Stomach smooth muscle (tissue), 2 donors: Measurements from ENCODE around the gene PRPF6.
"Not testable (repeated sequence)": the region's sequence is repeated elsewhere in the genome, so short reads cannot be mapped to it uniquely, and the experiment has no call there.

Source experiments
- H3K27ac ChIP-seq: one replicate; pipeline ENCODE4 v1.7.0; 2013; ENCODE audit warnings: mild to moderate bottlenecking, low read length, inconsistent platforms
- H3K27me3 ChIP-seq, 2 donors: one replicate each; pipeline ENCODE4 v1.7.0; 2013; ENCODE audit warnings: low read length in 2 of 2; ENCODE audit not compliant: insufficient read depth in 2 of 2, control insufficient read depth in 1 of 2
- H3K36me3 ChIP-seq, 2 donors: one replicate each; pipeline ENCODE4 v1.7.0; 2013; ENCODE audit warnings: low read length in 2 of 2; ENCODE audit not compliant: control insufficient read depth in 2 of 2, insufficient read depth in 2 of 2
- H3K4me1 ChIP-seq: one replicate; pipeline ENCODE4 v1.7.0; 2013; ENCODE audit warnings: low read length; ENCODE audit not compliant: control insufficient read depth, insufficient read depth
- H3K4me3 ChIP-seq, 2 donors: one replicate each; pipeline ENCODE4 v1.7.0; 2013; ENCODE audit warnings: low read length in 2 of 2
- H3K9ac ChIP-seq, 2 donors: one replicate each; pipeline ENCODE4 v1.7.0; 2013; ENCODE audit warnings: low read length in 2 of 2, mild to moderate bottlenecking in 1 of 2
- H3K9me3 ChIP-seq, 2 donors: one replicate each; pipeline ENCODE4 v1.7.0; 2013; ENCODE audit warnings: low read length in 2 of 2; ENCODE audit not compliant: control insufficient read depth in 2 of 2
- donor health status: healthy.
- donor health status: Pancreatic carcinoma.

The PRPF6 gene

DNA sequence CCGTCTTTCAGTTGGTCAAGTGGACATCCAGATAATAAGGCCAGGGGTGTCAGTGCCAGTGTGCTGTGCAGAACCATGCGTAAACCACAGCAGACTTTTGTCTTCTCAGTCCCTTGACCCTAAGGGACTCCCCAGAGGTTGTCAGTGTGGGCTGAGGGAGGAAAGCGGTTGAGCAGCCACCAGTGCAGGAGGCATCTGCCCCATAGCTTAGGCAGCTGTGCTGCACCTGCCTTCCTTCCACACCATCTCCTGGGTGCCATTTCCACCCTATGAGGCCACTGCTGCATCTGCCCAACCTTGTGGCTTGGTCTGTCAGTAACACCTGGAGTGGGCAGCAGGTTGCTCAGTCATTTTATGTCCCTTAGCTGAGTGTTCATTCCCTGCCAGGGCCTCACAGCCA, 26.0 kb downstream of the PRPF6 start:
- Histone ChIP-seq H3K4me1 (peaks cover 2% of the 10 kb centered on the region), H3K9me3 (no peaks in the 10 kb centered on the region), H3K4me3 (no peak overlapping the region), H3K9ac (no peak overlapping the region), H3K27me3 (no peaks in the 10 kb centered on the region), H3K36me3 (peaks cover 46 to 49% of the 10 kb centered on the region in 2 donors), H3K27ac (no peak overlapping the region)

- H3K4me3 ChIP-seq = no peak overlapping the region
- no peak overlapping the region for H3K27ac ChIP-seq
- peaks cover 2% of the 10 kb centered on the region for H3K4me1 ChIP-seq
- H3K27me3 ChIP-seq = no peaks in the 10 kb centered on the region
- peaks cover 39 to 44% of the 10 kb centered on the region in 2 donors for H3K36me3 ChIP-seq
- no peak overlapping the region for H3K9ac ChIP-seq
- H3K9me3 ChIP-seq = no peaks in the 10 kb centered on the region
Observed at GRCh38 chr20:64009811-64010387, 29.0 kb downstream of the PRPF6 start.

DNA sequence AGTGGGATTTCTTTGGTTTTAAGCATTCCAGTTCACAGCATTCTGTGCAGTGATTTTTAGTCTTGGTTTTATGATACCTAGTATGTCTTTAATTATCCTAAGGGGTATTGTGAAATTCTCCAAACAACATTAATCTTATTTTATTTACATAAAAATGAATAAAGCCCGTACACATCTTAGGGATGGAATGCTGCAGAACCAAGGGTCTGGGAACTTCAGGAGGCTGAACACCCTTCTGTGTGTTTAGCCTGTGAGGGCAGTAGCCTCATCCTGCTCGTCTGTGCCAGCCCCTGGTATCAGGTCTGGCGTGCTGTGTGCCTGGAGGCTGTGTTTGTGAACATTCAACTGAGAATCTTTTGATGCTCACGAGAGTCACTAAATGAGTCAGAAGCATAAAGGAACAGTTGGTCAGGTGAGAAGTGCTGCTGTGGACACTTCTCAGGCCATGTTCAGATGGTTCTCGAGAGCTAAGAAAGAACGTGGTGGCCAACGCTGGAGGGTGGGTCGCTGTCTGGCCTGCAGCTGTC, 29.8 kb downstream of the PRPF6 start:
- H3K9ac ChIP-seq = no peak overlapping the region

DNA sequence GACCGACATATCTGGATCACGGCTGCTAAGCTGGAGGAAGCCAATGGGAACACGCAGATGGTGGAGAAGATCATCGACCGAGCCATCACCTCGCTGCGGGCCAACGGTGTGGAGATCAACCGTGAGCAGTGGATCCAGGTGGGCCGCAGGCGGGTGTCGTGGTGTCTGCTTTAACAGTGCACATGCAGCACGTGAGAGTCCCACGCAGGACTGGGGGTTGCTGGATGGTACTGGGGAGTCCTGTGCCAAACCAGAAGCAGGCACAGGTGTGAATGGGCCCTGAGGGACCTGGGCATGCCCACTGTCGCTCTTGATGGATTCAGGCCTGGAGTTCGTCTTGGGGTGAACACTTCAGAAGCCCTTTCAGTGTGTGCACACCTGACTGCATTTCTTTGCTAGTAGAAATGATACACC, 30.4 kb downstream of the PRPF6 start:
- Histone ChIP-seq H3K27me3 (no peaks in the 10 kb centered on the region), H3K4me1 (no peaks in the 10 kb centered on the region), H3K9me3 (no peaks in the 10 kb centered on the region), H3K36me3 (peaks cover 43 to 45% of the 10 kb centered on the region in 2 donors), H3K4me3 (no peak overlapping the region), H3K9ac (no peak overlapping the region), H3K27ac (no peak overlapping the region)

More for the DNA sequence above, 29.8 kb downstream of the PRPF6 start:
- no peak overlapping the region for H3K4me3 ChIP-seq
- H3K36me3 ChIP-seq = peaks cover 43 to 45% of the 10 kb centered on the region in 2 donors
- no peak overlapping the region for H3K27ac ChIP-seq
- H3K4me1 ChIP-seq = peaks cover 1% of the 10 kb centered on the region
- H3K9me3 ChIP-seq = no peaks in the 10 kb centered on the region
- H3K27me3 ChIP-seq = no peaks in the 10 kb centered on the region

DNA sequence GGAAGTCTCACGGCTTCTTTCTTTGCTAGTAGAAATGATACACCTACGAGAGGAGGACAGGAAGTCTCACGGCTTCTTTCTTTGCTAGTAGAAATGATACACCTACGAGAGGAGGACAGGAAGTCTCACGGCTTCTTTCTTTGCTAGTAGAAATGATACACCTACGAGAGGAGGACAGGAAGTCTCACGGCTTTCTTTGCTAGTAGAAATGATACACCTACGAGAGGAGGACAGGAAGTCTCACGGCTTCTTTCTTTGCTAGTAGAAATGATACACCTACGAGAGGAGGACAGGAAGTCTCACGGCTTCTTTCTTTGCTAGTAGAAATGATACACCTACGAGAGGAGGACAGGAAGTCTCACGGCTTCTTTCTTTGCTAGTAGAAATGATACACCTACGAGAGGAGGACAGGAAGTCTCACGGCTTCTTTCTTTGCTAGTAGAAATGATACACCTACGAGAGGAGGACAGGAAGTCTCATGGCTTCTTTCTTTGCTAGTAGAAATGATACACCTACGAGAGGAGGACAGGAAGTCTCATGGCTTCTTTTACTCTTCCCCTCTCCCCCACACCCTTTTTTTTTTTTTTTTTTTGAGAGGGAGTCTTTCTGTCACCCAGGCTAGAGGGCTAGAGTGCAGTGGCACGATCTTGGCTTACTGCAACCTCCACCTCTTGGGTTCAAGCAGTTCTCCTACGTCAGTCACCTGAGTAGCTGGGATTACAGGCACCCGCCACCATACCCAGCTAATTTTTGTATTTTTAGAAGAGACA, 31.6 kb downstream of the PRPF6 start:
- H3K9me3 ChIP-seq, H3K27me3 ChIP-seq, H3K4me1 ChIP-seq, H3K27ac ChIP-seq, H3K4me3 ChIP-seq, H3K9ac ChIP-seq: not testable (repeated sequence)
- H3K36me3 ChIP-seq = peaks cover 39 to 45% of the 10 kb centered on the region in 2 donors

DNA sequence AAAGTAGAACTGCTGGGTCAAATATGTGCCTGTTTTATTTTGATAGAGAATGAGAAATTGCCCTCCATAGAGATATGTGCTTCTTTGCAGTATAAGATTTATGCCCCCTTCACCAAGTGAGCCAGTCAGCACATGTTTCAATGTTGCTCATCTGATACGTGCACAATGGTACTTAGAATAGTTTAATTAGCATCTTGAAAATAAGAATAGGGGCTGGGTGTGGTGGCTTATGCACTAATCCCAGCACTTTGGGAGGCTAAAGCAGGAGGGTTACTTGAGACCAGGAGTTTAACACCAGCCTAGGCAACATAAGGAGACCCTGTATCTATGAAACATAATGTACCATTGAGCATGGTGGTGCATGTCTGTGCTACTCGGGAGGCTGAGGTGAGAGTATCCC, 34.7 kb downstream of the PRPF6 start:
- Histone ChIP-seq H3K27ac (no peak overlapping the region), H3K36me3 (peaks cover 36 to 50% of the 10 kb centered on the region in 2 donors)

DNA sequence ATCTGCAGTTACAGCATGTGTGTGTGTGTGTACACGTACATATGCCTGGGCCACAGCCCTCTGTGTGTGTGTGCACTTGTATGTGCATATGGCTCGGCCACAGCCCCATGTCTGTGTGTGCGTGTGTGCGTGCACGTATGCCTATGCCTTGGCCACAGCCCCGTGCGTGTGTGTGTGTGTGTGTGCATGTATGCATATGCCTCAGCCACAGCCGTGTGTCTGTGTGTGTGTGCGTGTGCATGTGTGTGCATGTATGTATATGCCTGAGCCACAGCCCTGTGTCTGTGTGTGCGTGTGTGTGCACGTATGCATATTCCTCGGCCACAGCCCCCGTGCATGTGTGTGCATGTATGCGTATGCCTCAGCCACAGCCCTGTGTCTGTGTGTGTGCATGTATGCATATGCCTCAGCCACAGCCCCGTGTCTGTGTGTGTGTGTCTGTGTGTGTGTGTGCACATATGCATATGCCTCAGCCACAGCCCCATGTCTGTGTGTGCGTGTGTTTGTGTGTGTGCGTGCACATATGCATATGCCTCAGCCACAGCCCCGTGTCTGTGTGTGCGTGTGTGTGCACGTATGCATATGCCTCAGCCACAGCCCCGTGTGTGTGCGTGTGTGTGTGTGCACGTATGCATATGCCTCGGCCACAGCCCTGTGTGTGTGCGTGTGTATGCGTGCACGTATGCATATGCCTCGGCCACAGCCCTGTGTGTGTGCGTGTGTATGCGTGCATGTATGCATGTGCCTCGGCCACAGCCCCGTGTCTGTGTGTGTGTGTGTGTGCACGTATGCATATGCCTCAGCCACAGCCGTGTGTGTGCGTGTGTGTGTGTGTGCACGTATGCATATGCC, 40.4 kb downstream of the PRPF6 start:
- H3K27me3 ChIP-seq = no peaks in the 10 kb centered on the region
- H3K4me1 ChIP-seq = peaks cover 2% of the 10 kb centered on the region
- H3K4me3 ChIP-seq = no peak overlapping the region
- no peak overlapping the region for H3K27ac ChIP-seq
- H3K36me3 ChIP-seq = peaks cover 55 to 68% of the 10 kb centered on the region in 2 donors
- H3K9ac ChIP-seq = no peak overlapping the region
- H3K9me3 ChIP-seq = no peaks in the 10 kb centered on the region

More for the DNA sequence above, 34.7 kb downstream of the PRPF6 start:
- H3K4me1 ChIP-seq = no peaks in the 10 kb centered on the region
- H3K9me3 ChIP-seq = no peaks in the 10 kb centered on the region
- H3K9ac ChIP-seq = no peak overlapping the region
- no peak overlapping the region for H3K4me3 ChIP-seq
- no peaks in the 10 kb centered on the region for H3K27me3 ChIP-seq

GRCh38 chr20:64022671-64023360, 41.9 kb downstream of the PRPF6 start:
- Histone ChIP-seq H3K27me3 (no peaks in the 10 kb centered on the region), H3K9me3 (no peaks in the 10 kb centered on the region), H3K36me3 (peaks cover 60 to 73% of the 10 kb centered on the region in 2 donors), H3K4me3 (no peak overlapping the region), H3K9ac (no peak overlapping the region), H3K27ac (no peak overlapping the region), H3K4me1 (peaks cover 10% of the 10 kb centered on the region)

DNA sequence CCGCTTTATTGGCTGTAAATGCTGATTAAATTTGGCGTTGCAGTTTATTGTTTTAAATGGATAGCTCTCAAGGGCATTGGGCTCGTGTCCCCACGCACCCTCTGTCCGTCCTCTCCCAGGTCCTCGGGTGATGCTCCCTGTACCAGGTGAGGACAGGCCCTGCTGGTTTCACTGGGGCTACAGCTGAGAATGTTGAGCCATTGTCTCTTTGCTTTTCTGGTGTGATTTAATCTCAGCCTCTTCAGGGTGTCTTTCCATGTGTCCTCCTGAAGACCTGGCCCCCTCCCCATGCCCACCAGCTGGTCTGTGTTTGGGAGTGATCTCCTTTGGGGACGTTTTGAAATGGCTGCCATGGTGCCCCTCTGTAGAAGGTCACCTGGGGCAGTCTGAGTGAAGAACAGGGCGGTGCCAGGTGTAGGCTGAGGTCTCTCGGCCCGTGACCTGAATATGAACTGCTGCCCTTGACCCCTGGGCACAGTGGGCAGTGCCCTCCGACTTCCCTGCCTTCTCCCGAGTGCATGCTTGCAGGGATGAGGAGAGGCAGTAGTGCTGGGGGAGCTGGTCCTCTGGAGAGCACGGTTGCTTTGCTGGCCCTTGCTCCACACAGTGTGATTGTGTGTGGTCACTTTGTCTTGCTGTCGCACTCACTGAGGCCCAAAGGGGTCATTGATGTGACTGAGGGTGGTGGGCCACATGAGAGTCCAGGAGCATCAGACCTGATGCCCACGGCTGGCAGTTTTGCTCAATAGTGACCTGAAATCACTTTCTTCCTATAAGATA, 42.6 kb downstream of the PRPF6 start:
- Histone ChIP-seq H3K27ac (no peak overlapping the region), H3K27me3 (no peaks in the 10 kb centered on the region), H3K9ac (no peak overlapping the region), H3K9me3 (no peaks in the 10 kb centered on the region), H3K4me3 (no peak overlapping the region), H3K4me1 (peaks cover 18% of the 10 kb centered on the region), H3K36me3 (peaks cover 55 to 70% of the 10 kb centered on the region in 2 donors)
